Hepatocyte (in vitro differentiated cells): ENCODE measurements around the gene PRM3.
"Not testable (repeated sequence)": the region's sequence is repeated elsewhere in the genome, so short reads cannot be mapped to it uniquely, and the experiment has no call there.

ENCODE experiments used
- CTCF ChIP-seq: fragments of 200-600 bp; sonication (generic); IDR thresholded peaks from 2 replicates; pipeline ENCODE4 v1.5.1; 2016; ENCODE audit warnings: antibody characterized with exemption, mild to moderate bottlenecking; ENCODE audit not compliant: poor library complexity
- EZH2 ChIP-seq: fragments of 200-600 bp; sonication (generic); IDR thresholded peaks from 2 replicates; pipeline ENCODE4 v1.6.1; 2016; ENCODE audit warnings: antibody characterized with exemption, mild to moderate bottlenecking, borderline replicate concordance

GRCh38 chr16:11298950-11299547 is 25.6 kb upstream of the PRM3 start:
- TF ChIP-seq CTCF, EZH2: not testable (repeated sequence)
